Liver (tissue), 9 donors: Measurements from ENCODE around the gene SCAF11. TPM values are rescaled to one million over a fixed set of nuclear protein-coding genes. Genes with fewer than 3 reads are reported as not detected.

Experiments
- DNase-seq: peaks from one replicate; pipeline ENCODE4 v3.0.0-alpha.2; 2017; ENCODE audit warnings: low spot score
- H3K27ac ChIP-seq, 2 donors: one replicate each; pipeline ENCODE4 v1.7.0; 2013; ENCODE audit warnings: inconsistent platforms in 2 of 2, low read length in 2 of 2, control low read depth in 1 of 2, low read depth in 1 of 2, mild to moderate bottlenecking in 1 of 2
- H3K27me3 ChIP-seq, 4 donors: one replicate each; pipeline versions ENCODE4 v1.6.1 to v1.7.0; 2013; ENCODE audit warnings: low read length in 3 of 4, inconsistent platforms in 1 of 4, mild to moderate bottlenecking in 1 of 4, moderate library complexity in 1 of 4; ENCODE audit not compliant: control insufficient read depth in 4 of 4, insufficient read depth in 4 of 4
- H3K36me3 ChIP-seq, 4 donors: one replicate each; pipeline versions ENCODE4 v1.6.1 to v1.7.0; 2013; ENCODE audit warnings: low read length in 3 of 4, mild to moderate bottlenecking in 3 of 4, low read depth in 1 of 4, moderate library complexity in 1 of 4; ENCODE audit not compliant: control insufficient read depth in 4 of 4, insufficient read depth in 3 of 4
- H3K4me1 ChIP-seq, 4 donors: one replicate each; pipeline versions ENCODE4 v1.6.1 to v1.7.0; 2013; ENCODE audit warnings: low read length in 3 of 4, mild to moderate bottlenecking in 3 of 4, moderate library complexity in 1 of 4; ENCODE audit not compliant: control insufficient read depth in 4 of 4, insufficient read depth in 4 of 4
- H3K4me3 ChIP-seq, 3 donors: one replicate each; pipeline versions ENCODE4 v1.6.1 to v1.7.0; 2013; ENCODE audit warnings: low read length in 3 of 3, control low read depth in 1 of 3, low read depth in 1 of 3, mild to moderate bottlenecking in 1 of 3
- H3K9ac ChIP-seq, 2 donors: one replicate each; pipeline ENCODE4 v1.7.0; 2013; ENCODE audit warnings: low read length in 2 of 2, mild to moderate bottlenecking in 2 of 2, moderate library complexity in 2 of 2, control low read depth in 1 of 2, low read depth in 1 of 2
- H3K9me3 ChIP-seq, 4 donors: one replicate each; pipeline versions ENCODE4 v1.6.1 to v1.7.0; 2013; ENCODE audit warnings: low read length in 3 of 4; ENCODE audit not compliant: control insufficient read depth in 4 of 4
- EGR1 ChIP-seq, 2 donors: IDR thresholded peaks; 2 replicates each; pipeline ENCODE4 v1.6.1; 2016 to 2018; ENCODE audit warnings: antibody characterized with exemption in 2 of 2, low read depth in 2 of 2
- FOXA1 ChIP-seq: IDR thresholded peaks from 2 replicates; pipeline ENCODE4 v1.6.1; 2016; ENCODE audit warnings: antibody characterized with exemption
- FOXA2 ChIP-seq: IDR thresholded peaks from 2 replicates; pipeline ENCODE4 v1.6.1; 2016; ENCODE audit warnings: antibody characterized with exemption
- GABPA ChIP-seq, 2 donors: IDR thresholded peaks in 1 of 2; conservative IDR thresholded peaks in 1 of 2; 2 replicates each; pipeline ENCODE4 v1.6.1; 2016; ENCODE audit warnings: antibody characterized with exemption in 2 of 2, mild to moderate bottlenecking in 1 of 2, moderate library complexity in 1 of 2
- HNF4A ChIP-seq, 2 donors: conservative IDR thresholded peaks; 2 replicates each; pipeline ENCODE4 v1.6.1; 2016; ENCODE audit warnings: antibody characterized with exemption in 2 of 2, mild to moderate bottlenecking in 2 of 2
- HNF4G ChIP-seq: IDR thresholded peaks from 2 replicates; pipeline ENCODE4 v1.6.1; 2016; ENCODE audit warnings: antibody characterized with exemption
- JUND ChIP-seq, 2 donors: IDR thresholded peaks; 2 replicates each; pipeline ENCODE4 v1.6.1; 2016; ENCODE audit warnings: antibody characterized with exemption in 2 of 2
- NR2F2 ChIP-seq: IDR thresholded peaks from 2 replicates; pipeline ENCODE4 v1.6.1; 2016; ENCODE audit warnings: antibody characterized with exemption
- RAD21 ChIP-seq, 2 donors: IDR thresholded peaks; 2 replicates each; pipeline ENCODE4 v1.6.1; 2016; ENCODE audit warnings: antibody characterized with exemption in 2 of 2, mild to moderate bottlenecking in 2 of 2
- REST ChIP-seq: IDR thresholded peaks from 2 replicates; pipeline ENCODE4 v1.6.1; 2016; ENCODE audit warnings: antibody characterized with exemption, mild to moderate bottlenecking
- RXRA ChIP-seq, 2 donors: IDR thresholded peaks; 2 replicates each; pipeline ENCODE4 v1.6.1; 2017 to 2018; ENCODE audit warnings: antibody characterized with exemption in 2 of 2, mild to moderate bottlenecking in 1 of 2
- SP1 ChIP-seq: IDR thresholded peaks from 2 replicates; pipeline ENCODE4 v1.6.1; 2018; ENCODE audit warnings: antibody characterized with exemption, mild to moderate bottlenecking
- TAF1 ChIP-seq: conservative IDR thresholded peaks from 2 replicates; pipeline ENCODE4 v1.6.1; 2016; ENCODE audit warnings: antibody characterized with exemption, mild to moderate bottlenecking
- YY1 ChIP-seq: IDR thresholded peaks from 2 replicates; pipeline ENCODE4 v1.6.1; 2016; ENCODE audit warnings: antibody characterized with exemption, mild to moderate bottlenecking
- WGBS: extraction: QIAGEN DNeasy Blood & Tissue Kit; methylation state at CpG from one replicate; pipeline ENCODE4 v1.1.7; 2013; 5-methylcytosine and 5-hydroxymethylcytosine counted together
- polyA plus RNA-seq, 2 donors: library from polyadenylated mRNA; stranded (reverse) in 1 of 2; unstranded in 1 of 2; fragments of 200-250 nt in 1 of 2; fragments of >200 nt in 1 of 2; fragmentation: Nextera tagmentation in 1 of 2; extraction: Ambion mirVana in 1 of 2; gene quantifications; one replicate each; pipeline versions ENCODE4 v1.2.1 to v1.2.3, GENCODE V29; 2013 to 2015
- total RNA-seq, 2 donors: library from RNA; depleted of rRNA; stranded (reverse); fragments of >200 nt; gene quantifications; one replicate each; pipeline ENCODE4 v1.2.3, GENCODE V29; 2014
- TF ChIP-seq, protein P1 (sequence below): IDR thresholded peaks from 2 replicates; pipeline ENCODE4 v1.6.1; 2016; ENCODE audit warnings: antibody characterized with exemption
- TF ChIP-seq, protein P2 (sequence below): IDR thresholded peaks from 2 replicates; pipeline ENCODE4 v1.6.1; 2016; ENCODE audit warnings: antibody characterized with exemption
- TF ChIP-seq, protein P3 (sequence below): fragments of 150-350 bp; IDR thresholded peaks from 2 replicates; pipeline ENCODE4 v1.5.1; 2017; ENCODE audit warnings: improper control_type of control experiment, low read depth, low read length; ENCODE audit not compliant: missing input control
- TF ChIP-seq, protein P4 (sequence below): IDR thresholded peaks from 2 replicates; pipeline ENCODE4 v1.6.1; 2016; ENCODE audit warnings: antibody characterized with exemption
- donor health status: healthy.
- donor health status: healthy.
- donor health status: healthy.
- donor health status: healthy.
- donor health status: healthy.

SCAF11 gene
- total and polyA plus RNA-seq, 4 donors: 15.6 to 80.0 (median 43.9) TPM

DNA sequence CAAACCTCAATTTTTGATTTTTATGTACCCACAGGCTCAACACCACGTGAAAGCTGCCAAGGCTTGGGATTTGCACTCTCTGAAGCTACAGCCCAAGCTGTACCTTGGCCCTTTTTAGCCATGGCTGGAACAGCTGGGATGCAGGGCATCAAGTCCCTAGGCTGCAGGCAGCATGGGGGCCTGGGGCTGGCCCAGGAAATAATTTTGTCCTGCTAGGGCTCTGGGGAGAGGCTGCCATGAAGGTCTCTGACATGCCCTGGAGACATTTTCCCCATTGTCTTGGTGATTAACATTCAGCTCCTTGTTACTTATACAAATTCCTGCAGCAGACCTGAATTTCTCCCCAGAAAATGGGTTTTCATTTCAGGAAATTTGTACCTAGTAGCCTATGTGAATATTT lies 103.7 kb downstream of the SCAF11 start:
- Histone ChIP-seq H3K4me3 (no peak overlapping the region), H3K9me3 (no peaks in the 10 kb centered on the region), H3K27ac (no peak overlapping the region), H3K27me3 (no peaks in the 10 kb centered on the region), H3K4me1 (no peaks in the 10 kb centered on the region), H3K9ac (no peak overlapping the region), H3K36me3 (peaks cover 0 to 7% (median 0%) of the 10 kb centered on the region in 4 donors)
- TF ChIP-seq SP1 (no peak), FOXA2 (no peak), GABPA (IDR thresholded peaks at IDR 0.05 in 1 of 2, conservative IDR thresholded peaks at IDR 0.05 in 1 of 2) (no peak), JUND (IDR thresholded peaks at IDR 0.05) (no peak), YY1 (no peak), EGR1 (IDR thresholded peaks at IDR 0.05; ENCODE audit: low read depth in 2 of 2) (no peak), HNF4A (conservative IDR thresholded peaks at IDR 0.05) (no peak), NR2F2 (no peak), RAD21 (IDR thresholded peaks at IDR 0.05) (no peak), TAF1 (no peak)
- TF ChIP-seq, protein P1, sequence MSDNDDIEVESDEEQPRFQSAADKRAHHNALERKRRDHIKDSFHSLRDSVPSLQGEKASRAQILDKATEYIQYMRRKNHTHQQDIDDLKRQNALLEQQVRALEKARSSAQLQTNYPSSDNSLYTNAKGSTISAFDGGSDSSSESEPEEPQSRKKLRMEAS: no peak
- TF ChIP-seq, protein P2, sequence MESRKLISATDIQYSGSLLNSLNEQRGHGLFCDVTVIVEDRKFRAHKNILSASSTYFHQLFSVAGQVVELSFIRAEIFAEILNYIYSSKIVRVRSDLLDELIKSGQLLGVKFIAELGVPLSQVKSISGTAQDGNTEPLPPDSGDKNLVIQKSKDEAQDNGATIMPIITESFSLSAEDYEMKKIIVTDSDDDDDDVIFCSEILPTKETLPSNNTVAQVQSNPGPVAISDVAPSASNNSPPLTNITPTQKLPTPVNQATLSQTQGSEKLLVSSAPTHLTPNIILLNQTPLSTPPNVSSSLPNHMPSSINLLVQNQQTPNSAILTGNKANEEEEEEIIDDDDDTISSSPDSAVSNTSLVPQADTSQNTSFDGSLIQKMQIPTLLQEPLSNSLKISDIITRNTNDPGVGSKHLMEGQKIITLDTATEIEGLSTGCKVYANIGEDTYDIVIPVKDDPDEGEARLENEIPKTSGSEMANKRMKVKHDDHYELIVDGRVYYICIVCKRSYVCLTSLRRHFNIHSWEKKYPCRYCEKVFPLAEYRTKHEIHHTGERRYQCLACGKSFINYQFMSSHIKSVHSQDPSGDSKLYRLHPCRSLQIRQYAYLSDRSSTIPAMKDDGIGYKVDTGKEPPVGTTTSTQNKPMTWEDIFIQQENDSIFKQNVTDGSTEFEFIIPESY: no peak
- WGBS: 98% methylated on average over 1 of the region's 1 CpG
- DNase-seq: no peak

GRCh38 chr12:45883187-45883586 lies 107.2 kb downstream of the SCAF11 start:
- DNase-seq: no peak
- H3K9me3 ChIP-seq: no peaks in the 10 kb centered on the region
- H3K27me3 ChIP-seq: no peaks in the 10 kb centered on the region
- peaks cover 0 to 7% (median 3%) of the 10 kb centered on the region in 4 donors for H3K36me3 ChIP-seq
- H3K4me1 ChIP-seq: no peaks in the 10 kb centered on the region
- no peak overlapping the region for H3K9ac ChIP-seq
- no peak overlapping the region for H3K27ac ChIP-seq
- WGBS: 99% methylated on average over 1 of the region's 1 CpG
- TF ChIP-seq HNF4G: no peak
- TF ChIP-seq REST: no peak
- TF ChIP-seq, protein P3, sequence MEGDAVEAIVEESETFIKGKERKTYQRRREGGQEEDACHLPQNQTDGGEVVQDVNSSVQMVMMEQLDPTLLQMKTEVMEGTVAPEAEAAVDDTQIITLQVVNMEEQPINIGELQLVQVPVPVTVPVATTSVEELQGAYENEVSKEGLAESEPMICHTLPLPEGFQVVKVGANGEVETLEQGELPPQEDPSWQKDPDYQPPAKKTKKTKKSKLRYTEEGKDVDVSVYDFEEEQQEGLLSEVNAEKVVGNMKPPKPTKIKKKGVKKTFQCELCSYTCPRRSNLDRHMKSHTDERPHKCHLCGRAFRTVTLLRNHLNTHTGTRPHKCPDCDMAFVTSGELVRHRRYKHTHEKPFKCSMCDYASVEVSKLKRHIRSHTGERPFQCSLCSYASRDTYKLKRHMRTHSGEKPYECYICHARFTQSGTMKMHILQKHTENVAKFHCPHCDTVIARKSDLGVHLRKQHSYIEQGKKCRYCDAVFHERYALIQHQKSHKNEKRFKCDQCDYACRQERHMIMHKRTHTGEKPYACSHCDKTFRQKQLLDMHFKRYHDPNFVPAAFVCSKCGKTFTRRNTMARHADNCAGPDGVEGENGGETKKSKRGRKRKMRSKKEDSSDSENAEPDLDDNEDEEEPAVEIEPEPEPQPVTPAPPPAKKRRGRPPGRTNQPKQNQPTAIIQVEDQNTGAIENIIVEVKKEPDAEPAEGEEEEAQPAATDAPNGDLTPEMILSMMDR: no peak
- no peak for TF ChIP-seq EGR1 (IDR thresholded peaks at IDR 0.05; ENCODE audit: low read depth in 2 of 2)
- TF ChIP-seq RAD21 (IDR thresholded peaks at IDR 0.05): no peak
- no peak for TF ChIP-seq HNF4A (conservative IDR thresholded peaks at IDR 0.05)
- TF ChIP-seq JUND (IDR thresholded peaks at IDR 0.05): no peak
- TF ChIP-seq, protein P1: no peak
- TF ChIP-seq, protein P4, sequence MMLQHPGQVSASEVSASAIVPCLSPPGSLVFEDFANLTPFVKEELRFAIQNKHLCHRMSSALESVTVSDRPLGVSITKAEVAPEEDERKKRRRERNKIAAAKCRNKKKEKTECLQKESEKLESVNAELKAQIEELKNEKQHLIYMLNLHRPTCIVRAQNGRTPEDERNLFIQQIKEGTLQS: no peak
- TF ChIP-seq RXRA (IDR thresholded peaks at IDR 0.05): no peak
- TF ChIP-seq FOXA1: no peak
- no peak for TF ChIP-seq YY1
- TF ChIP-seq NR2F2: no peak
- no peak overlapping the region for H3K4me3 ChIP-seq
